HG02798 (cell line): Measurements from ENCODE around the gene FMNL2.

Source experiments
- ATAC-seq: cut with Tn5 transposase; IDR thresholded peaks from one replicate; pipeline ENCODE4 v1.9.1; 2021; ENCODE audit warnings: mild to moderate bottlenecking; ENCODE audit not compliant: unreplicated experiment, poor library complexity

Gene FMNL2

GRCh38 chr2:152336854-152337510 lies 2.0 kb downstream of the FMNL2 start:
- ATAC-seq = no peak

- ATAC-seq = no peak
Observed at GRCh38 chr2:152337511-152337903, 2.5 kb downstream of the FMNL2 start.

GRCh38 chr2:152339556-152340286 lies 4.7 kb downstream of the FMNL2 start:
- ATAC-seq = no peak

- no peak for ATAC-seq
Observed at GRCh38 chr2:152342259-152343046, 7.5 kb downstream of the FMNL2 start.

GRCh38 chr2:152343426-152343825 lies 8.5 kb downstream of the FMNL2 start:
- ATAC-seq = no peak

- ATAC-seq = no peak
Observed at GRCh38 chr2:152344579-152345195, 9.7 kb downstream of the FMNL2 start.

GRCh38 chr2:152347076-152347475 lies 12.1 kb downstream of the FMNL2 start:
- no peak for ATAC-seq

GRCh38 chr2:152348388-152348787 lies 13.4 kb downstream of the FMNL2 start:
- no peak for ATAC-seq

GRCh38 chr2:152349416-152349815 lies 14.4 kb downstream of the FMNL2 start:
- ATAC-seq = no peak

GRCh38 chr2:152350155-152350679 lies 15.2 kb downstream of the FMNL2 start:
- no peak for ATAC-seq

GRCh38 chr2:152352616-152353015 lies 17.6 kb downstream of the FMNL2 start:
- ATAC-seq = no peak

- ATAC-seq = no peak
Observed at GRCh38 chr2:152353364-152353763, 18.4 kb downstream of the FMNL2 start.

- ATAC-seq = no peak
Observed at GRCh38 chr2:152354069-152354755, 19.2 kb downstream of the FMNL2 start.

- ATAC-seq = no peak
Observed at GRCh38 chr2:152354909-152355308, 19.9 kb downstream of the FMNL2 start.

- no peak for ATAC-seq
Observed at GRCh38 chr2:152355409-152355831, 20.4 kb downstream of the FMNL2 start.

GRCh38 chr2:152359573-152360363 lies 24.8 kb downstream of the FMNL2 start:
- peak; percentile 57 for ATAC-seq

- no peak for ATAC-seq
Observed at GRCh38 chr2:152363936-152364335, 29.0 kb downstream of the FMNL2 start.

GRCh38 chr2:152367547-152368390 lies 32.8 kb downstream of the FMNL2 start:
- ATAC-seq = peak; percentile 69
